AG04450 (cell line): ENCODE results near the gene ZDHHC11. TPM values are rescaled to one million over a fixed set of nuclear protein-coding genes. Genes with fewer than 3 reads are reported as not detected.
"Not testable (repeated sequence)": the region's sequence is repeated elsewhere in the genome, so short reads cannot be mapped to it uniquely, and the experiment has no call there.

ENCODE experiments used
- CTCF ChIA-PET: fragments of 300-600, 350-600 bp; formaldehyde crosslinking; extraction: SDS; loops from one replicate; lab custom pipeline; 2022; ENCODE audit warnings: antibody characterized with exemption, inconsistent platforms; lab: Charles Lee
- POLR2A ChIA-PET: fragments of 350-600 bp; formaldehyde crosslinking; extraction: SDS; loops from one replicate; lab custom pipeline; 2021; ENCODE audit warnings: antibody characterized with exemption, inconsistent platforms; lab: Yijun Ruan, JAX
- DNase-seq: peaks from one replicate; pipeline ENCODE4 v3.0.0-alpha.2; 2011; ENCODE audit warnings: low read depth, low spot score
- H3K27ac ChIP-seq: one replicate; pipeline ENCODE4 v1.5.1; 2012; ENCODE audit warnings: low read depth, low read length, control low read depth
- H3K27me3 ChIP-seq: one replicate; pipeline ENCODE4 v1.6.0; 2012; ENCODE audit warnings: low read length; ENCODE audit not compliant: control insufficient read depth, insufficient read depth
- H3K4me3 ChIP-seq: 2 replicates; pipeline ENCODE4 v1.5.1; 2011; ENCODE audit warnings: mild to moderate bottlenecking, low read depth, low read length, control low read depth
- H3K9me3 ChIP-seq: 2 replicates; pipeline ENCODE4 v1.5.1; 2012; ENCODE audit warnings: low read length; ENCODE audit not compliant: control insufficient read depth, insufficient read depth
- polyA plus RNA-seq: library from polyadenylated mRNA; depleted of rRNA; stranded (reverse); fragments of >200 nt; gene quantifications from 2 replicates; pipeline ENCODE4 v1.2.3, GENCODE V29; 2011

Gene ZDHHC11
- polyA plus RNA-seq, 1 experiment = 0.26 TPM

DNA sequence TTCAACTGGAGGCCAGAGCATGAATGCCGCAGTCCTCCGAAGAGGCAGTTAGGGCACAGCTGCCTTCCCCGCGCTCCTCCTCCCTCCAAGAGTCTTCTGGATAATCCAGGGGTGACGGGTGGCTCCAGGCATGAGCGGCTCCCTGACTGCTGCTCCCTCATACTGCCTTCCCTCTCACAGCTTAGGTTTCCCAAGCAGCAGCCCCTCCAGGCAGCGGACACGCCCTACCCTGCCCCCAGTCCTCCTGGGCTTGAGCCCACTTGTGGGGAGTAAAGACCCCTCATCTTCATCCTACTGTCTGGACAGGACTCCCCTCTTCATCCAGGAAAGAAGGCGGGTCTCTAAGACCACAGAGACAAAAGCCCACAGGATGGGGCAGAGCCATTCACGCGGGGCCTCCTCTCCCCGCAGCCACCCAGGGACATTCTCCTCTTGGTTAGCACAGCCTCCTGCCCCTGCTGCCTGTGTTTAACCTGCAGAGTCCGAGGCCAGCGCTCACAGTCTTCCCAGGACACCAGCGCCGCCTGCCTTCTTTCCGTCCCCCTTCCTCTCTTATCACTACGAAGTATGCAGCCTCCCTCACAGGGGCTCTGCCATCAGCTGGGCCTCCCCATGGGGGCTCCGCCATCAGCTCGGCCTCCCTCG lies 5.6 kb downstream of the ZDHHC11 start:
- POLR2A ChIA-PET, CTCF ChIA-PET, H3K9me3 ChIP-seq, H3K4me3 ChIP-seq, H3K27me3 ChIP-seq, DNase-seq, H3K27ac ChIP-seq: not testable (repeated sequence)

GRCh38 chr5:844426-844825 lies 6.4 kb downstream of the ZDHHC11 start:
- H3K27ac ChIP-seq, DNase-seq, CTCF ChIA-PET, H3K4me3 ChIP-seq, POLR2A ChIA-PET, H3K9me3 ChIP-seq, H3K27me3 ChIP-seq: not testable (repeated sequence)

GRCh38 chr5:843926-844325 lies 6.9 kb downstream of the ZDHHC11 start:
- H3K9me3 ChIP-seq, H3K4me3 ChIP-seq, H3K27me3 ChIP-seq, CTCF ChIA-PET, POLR2A ChIA-PET, DNase-seq, H3K27ac ChIP-seq: not testable (repeated sequence)

DNA sequence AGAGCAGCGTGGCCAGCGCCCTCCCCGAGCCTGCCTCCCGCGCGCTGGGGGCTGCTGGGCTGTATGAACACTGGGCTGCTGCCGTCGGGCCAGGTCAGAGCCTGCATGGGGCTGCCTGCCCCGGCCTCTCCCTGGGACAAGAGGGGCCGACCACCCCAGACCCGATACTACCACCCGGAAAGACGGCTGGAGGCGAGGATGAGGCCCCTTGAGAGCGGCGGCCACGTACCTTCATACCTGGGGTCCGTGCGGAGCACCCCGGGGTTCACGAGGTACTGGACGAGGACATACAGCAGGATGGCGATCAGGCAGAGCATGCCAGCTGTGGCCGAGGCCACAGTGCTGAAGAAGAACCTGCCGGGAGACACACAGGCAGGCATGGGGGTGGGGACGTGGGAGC lies 7.4 kb downstream of the ZDHHC11 start:
- H3K27me3 ChIP-seq, POLR2A ChIA-PET, H3K27ac ChIP-seq, CTCF ChIA-PET, H3K4me3 ChIP-seq, H3K9me3 ChIP-seq, DNase-seq: not testable (repeated sequence)

- DNase-seq, POLR2A ChIA-PET, H3K4me3 ChIP-seq, H3K27ac ChIP-seq, H3K9me3 ChIP-seq, CTCF ChIA-PET, H3K27me3 ChIP-seq: not testable (repeated sequence)
Measured at GRCh38 chr5:842402-843221, 8.2 kb downstream of the ZDHHC11 start.

DNA sequence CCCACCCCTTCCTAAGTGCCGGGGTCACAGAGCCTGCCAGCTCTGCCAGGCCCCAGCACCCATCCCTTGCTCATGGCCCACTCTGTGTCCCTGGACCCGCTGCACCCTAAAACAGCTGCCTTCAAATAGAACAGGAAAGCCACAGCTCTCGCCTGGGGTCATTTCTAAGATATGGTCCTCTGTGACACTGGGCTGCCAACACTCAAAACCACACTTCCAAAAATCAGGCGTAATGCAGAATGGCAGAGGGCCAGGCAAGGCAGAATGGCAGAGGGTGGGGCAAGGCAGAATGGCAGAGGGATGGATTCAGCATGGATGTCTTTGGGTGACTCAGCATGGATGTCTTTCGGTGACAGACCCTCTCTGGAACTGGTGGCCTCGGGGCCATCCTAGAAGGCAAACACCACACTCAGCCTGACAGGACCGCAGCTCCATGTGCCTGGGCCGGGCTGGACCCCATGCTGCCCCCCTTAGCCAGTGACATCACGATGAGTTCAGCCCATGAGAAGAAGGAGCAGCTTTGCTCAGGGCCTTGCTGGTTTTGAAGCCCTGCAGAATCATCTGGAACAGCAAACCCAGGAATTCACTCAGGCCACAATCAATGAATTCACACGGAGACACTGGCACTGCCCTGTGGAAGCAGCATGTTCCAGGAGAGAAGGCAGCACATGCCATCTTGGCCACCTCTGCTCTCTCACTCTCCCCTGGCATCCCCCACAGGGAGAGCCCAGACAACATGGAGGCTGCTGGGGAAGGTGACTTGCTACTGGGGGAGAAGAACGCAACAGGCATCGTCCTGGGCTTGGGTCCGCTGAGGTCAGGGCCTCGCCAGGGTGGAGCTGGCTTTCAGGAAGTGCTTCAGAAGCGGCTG lies 9.0 kb downstream of the ZDHHC11 start:
- CTCF ChIA-PET, H3K27me3 ChIP-seq, H3K9me3 ChIP-seq, POLR2A ChIA-PET, H3K27ac ChIP-seq, H3K4me3 ChIP-seq, DNase-seq: not testable (repeated sequence)

DNA sequence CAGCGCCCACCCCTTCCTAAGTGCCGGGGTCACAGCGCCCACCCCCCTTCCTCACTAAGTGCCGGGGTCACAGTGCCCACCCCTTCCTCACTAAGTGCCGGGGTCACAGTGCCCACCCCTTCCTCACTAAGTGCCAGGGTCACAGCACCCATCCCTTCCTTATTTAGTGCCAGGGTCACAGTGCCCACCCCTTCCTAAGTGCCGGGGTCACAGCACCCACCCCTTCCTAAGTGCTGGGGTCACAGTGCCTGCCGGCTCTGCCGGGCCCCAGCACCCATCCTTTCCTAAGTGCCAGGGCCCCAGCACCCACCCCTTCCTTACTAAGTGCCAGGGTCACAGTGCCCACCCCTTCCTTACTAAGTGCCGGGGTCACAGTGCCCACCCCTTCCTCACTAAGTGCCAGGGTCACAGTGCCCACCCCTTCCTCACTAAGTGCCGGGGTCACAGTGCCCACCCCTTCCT lies 9.8 kb downstream of the ZDHHC11 start:
- H3K27ac ChIP-seq, H3K4me3 ChIP-seq, POLR2A ChIA-PET, DNase-seq, CTCF ChIA-PET, H3K27me3 ChIP-seq, H3K9me3 ChIP-seq: not testable (repeated sequence)

- H3K9me3 ChIP-seq = not testable (repeated sequence)
Measured at GRCh38 chr5:840118-840973, 10.4 kb downstream of the ZDHHC11 start.

DNA sequence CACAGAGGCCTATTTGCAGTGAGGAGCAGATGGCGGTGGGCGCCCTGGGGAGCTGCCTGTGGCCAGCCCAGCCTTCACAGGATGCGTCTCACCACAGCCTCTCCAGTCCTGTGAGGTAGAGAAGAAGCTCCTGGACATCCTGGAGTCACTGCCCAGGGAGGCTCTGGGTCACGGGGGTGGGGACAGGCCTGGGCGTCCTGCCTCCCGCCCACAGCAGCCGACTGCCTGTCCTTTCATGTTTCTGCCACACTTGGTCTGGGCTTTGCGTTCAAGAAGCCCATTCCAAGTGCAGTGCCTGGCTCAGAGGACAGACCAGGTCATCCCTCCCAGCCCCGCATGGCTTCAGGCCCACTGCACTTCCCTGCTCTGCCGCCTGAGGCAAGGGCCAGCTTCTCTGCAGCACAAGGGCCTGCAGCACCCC lies 12.3 kb downstream of the ZDHHC11 start:
- DNase-seq, H3K4me3 ChIP-seq, H3K9me3 ChIP-seq, H3K27ac ChIP-seq, POLR2A ChIA-PET, H3K27me3 ChIP-seq, CTCF ChIA-PET: not testable (repeated sequence)

More at GRCh38 chr5:840118-840973, 10.4 kb downstream of the ZDHHC11 start:
- DNase-seq, POLR2A ChIA-PET, H3K27me3 ChIP-seq, H3K27ac ChIP-seq, CTCF ChIA-PET, H3K4me3 ChIP-seq: not testable (repeated sequence)

DNA sequence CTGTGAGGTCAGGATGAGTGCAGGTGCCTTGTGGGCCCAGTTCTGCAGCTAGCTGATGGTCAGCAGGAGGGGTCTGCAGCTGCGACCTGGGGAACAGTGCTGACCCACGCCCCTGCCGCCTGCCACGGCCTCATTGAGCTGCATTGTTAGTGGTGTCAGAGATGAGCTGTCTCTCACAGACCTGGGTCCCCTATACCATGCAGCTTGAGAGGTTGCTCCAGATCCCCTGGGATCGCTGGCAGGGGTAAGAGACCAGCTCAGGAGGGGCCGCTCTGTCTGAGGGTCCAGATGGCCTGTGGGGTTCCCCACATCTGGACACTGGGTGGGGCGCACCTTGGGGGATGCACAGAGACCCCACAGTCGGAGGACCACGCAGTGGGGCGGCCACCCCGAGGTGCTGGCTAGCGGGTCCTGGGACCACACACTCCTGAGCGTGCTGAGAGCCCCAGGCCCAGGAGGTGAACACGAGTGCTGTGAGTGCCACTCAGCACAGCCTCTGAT lies 13.1 kb downstream of the ZDHHC11 start:
- DNase-seq, H3K27me3 ChIP-seq, CTCF ChIA-PET, H3K27ac ChIP-seq, H3K9me3 ChIP-seq, POLR2A ChIA-PET, H3K4me3 ChIP-seq: not testable (repeated sequence)
